Inflammatory macrophage treated with lipopolysaccharide for 1 hour (primary cell): Measurements from ENCODE around the gene CMTM8.

ENCODE experiments used
- DNase-seq, 2 donors: peaks; one replicate each; pipeline ENCODE4 v3.0.0-alpha.2; 2020 to 2022

CMTM8 gene

DNA sequence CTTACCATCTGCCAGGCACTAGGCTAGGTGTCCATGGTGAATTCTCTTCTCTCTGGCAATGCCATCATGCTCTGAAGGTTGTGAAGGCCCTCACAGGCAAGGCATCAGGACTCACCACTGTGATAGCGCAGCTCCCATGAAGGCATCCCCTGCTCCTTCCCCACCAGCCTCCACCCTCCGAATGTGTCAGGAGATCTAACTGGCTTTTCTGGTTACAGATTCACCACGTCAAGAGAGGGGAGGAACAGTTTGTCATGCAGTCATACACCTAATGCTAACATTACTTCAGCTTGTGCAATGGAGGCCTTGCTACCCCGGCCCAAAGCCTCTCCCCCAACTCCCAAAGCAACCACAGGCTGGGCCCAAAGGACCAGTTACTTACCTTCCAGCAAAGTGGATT lies 8.9 kb upstream of the CMTM8 start:
- DNase-seq = no peak

DNA sequence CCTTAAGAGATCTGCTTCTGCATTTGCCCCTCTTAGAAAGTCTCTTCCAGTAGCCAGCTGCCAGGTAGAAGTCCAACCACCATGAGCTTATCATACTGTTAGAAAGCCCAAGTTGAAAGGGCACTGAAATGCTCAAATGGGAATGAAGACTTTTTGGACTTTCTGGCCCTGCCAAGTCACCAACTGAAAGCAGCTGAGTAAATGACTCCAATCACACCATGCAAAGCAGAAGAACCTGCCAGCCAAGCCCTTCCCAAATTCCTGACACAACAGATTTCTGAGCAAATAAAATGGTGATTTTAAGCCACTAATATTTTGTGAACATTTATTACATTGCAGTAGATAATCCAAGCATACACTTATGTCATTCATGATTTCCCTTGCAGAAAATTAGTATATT lies 2.1 kb upstream of the CMTM8 start:
- DNase-seq = no peak

DNA sequence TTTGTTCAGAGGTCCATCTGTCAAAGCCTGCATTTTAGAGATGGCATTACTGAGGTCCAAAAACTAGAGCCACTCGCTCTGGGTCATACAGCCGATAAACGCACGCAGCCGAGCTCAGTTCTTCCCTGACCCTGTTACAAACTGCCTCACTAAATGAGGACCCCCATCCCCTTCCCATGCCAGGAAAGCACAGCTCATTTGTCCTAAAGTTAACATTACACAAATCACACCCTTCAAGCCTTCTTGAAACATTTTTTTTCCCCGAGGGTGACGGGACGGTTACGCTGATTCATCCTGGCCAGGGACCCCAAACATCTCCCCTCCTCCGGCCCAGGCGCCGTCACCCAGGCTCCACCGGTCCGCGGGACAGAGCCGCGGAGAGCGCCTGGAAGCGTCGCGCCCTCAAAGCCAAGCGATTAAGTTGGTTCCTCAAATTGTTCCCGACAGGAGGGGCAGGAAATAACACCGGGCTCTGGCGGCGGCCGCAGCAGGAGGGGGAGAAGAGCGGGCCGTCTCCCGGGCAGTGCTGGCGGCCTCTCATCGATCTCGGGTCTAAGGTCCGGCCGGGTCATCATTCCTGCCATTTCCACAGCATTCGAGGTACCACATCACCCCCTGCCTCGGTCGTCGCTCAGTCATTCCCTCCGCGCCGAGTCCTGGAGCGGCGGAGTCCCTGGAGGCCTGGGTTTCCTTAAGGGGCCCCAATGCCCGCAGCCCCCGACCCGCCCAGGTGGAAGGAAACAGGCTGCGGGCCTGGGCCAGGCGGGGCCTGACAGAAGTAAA lies 619 bp upstream of the CMTM8 start:
- DNase-seq = peak; percentile 21 to 23

DNA sequence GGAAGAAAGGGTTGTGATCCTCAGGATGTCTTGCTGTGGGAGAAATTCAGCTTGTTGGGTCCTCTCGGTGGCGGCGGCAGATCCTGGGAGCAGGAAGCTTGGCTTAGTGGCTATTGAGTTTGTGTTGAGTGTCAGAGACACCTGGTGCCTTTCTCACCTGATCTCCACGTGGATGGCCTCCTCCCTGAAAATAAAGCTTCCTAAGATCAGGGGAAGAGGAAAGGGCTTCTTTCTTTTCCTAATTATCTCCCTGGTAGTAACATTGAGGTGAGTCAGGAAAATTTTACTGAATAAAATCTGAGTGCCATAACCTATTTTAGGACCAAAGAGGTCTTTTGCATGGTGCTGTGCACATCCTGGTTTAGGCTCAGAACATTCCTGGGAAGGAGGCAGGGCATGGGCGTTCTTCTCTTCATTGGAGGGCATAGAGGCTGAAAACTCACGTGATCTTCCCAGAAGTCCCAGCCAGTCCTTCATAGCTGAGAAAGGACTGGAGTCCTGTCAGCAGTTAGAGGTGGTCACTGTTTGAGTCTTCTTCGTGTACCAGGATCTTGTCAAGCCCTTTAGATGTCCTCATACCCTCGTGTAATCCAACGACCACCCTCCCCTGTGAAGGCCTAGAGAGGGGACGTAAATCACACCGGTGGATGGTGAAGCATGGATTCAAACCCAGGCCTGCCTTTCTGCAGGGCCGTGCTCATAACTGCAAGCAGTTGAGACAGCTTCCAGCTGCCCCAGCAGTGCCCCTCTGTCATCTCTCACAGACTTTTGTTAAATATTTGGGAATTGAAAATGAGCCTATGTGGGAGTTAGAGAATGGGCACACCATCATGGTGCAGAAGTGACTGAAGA lies 1.1 kb downstream of the CMTM8 start:
- no peak for DNase-seq

DNA sequence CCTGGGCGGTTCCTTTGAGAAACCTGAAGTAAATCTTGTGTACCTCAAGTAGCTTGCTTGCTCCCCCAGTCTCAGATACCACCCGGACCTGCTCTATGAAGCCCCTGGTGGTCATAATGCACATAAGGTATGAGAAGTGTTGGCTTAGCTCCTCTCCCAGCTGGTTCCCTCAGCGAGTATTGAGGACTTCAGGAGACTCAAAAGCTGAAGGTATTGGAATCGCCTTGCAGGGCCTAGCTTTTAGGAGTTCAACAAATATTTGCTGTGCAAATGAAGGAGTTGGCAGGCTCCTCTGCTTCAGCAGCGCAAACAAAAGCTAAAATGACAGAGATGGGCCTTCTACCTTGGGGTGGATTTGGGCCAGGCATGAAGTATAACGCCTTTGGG lies 1.7 kb downstream of the CMTM8 start:
- no peak for DNase-seq

DNA sequence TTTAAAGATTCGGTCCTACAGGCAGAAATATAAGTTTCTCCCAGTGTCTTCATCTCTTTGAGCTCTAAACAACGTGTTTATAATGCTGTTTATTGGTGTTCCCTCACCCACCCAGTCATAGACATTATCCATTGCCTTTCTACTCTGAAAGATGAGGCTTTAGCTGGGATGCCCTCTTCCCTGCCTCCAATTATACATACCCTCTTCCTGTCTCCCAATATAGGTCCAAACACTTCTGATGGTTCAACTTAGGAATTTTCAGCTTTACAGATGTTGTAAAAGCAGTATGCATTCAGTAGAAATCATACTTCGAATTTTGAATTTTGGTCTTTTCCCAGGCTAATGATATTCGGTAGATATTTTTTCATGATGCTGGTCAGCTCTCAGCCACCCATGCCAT lies 2.6 kb downstream of the CMTM8 start:
- no peak for DNase-seq

DNA sequence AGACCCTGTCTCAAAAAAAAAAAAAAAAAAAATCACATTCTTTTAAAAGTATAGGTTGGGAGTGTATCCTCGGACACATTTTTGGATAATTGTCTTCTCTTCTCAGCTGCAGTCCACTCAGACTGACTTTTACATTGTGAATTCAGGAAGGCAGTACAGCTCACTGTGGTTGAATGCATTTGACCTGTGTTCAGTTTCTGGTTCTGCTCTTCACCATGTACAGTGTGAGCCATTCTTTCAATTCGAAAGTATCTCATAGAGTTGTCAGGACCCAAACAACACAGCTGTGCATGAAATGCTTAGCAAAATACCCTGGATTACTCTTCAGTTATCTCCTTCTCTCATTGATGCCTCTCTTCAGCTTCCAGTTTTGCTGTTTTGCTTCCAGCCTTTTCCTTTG lies 5.0 kb downstream of the CMTM8 start:
- DNase-seq = no peak

DNA sequence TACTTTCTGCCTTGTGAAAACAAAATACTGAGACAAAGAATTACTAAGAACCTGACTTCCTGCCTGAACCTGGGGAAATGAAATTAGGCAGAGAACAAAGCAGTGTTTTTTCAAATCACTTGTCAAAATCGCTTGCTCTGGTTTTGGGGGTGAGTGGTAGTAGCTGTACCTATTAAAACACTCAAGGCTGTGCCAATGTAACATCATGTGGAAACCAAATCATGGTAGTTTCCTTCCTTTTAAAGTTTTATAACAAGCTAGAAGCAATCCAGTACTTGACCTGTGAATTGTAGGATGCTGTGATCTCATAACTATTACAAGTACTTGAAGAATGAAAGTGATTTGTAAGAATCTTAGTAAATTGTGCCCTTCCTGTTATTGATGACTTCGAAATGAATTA lies 6.7 kb downstream of the CMTM8 start:
- DNase-seq = no peak

DNA sequence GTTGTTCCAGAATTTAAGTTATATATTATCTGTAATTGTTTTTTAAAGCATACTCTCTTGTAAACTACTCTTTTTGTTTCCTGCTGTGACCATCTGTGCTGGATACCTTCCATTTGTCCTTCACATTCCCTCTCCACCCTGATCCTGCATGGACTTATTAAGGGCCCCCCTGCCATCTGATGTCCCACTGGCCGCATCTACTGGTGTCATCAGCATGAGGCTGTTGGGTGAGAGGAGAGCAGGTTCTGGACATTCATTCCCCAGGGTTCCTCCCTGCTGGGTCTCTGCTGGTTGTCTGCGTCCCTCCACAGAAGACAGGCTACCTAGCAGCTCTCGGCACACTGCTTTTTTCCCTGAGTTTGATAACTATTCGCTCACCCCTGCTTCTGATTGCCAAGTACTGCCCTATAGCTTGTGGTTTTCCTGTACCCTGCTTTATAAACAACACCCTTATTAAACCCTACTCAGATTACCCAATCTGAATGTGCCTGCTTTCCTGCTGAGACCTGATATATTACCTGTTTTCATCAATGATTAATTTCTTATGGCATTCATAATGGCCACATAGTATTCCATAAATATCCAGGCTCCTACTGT lies 7.7 kb downstream of the CMTM8 start:
- DNase-seq = no peak

DNA sequence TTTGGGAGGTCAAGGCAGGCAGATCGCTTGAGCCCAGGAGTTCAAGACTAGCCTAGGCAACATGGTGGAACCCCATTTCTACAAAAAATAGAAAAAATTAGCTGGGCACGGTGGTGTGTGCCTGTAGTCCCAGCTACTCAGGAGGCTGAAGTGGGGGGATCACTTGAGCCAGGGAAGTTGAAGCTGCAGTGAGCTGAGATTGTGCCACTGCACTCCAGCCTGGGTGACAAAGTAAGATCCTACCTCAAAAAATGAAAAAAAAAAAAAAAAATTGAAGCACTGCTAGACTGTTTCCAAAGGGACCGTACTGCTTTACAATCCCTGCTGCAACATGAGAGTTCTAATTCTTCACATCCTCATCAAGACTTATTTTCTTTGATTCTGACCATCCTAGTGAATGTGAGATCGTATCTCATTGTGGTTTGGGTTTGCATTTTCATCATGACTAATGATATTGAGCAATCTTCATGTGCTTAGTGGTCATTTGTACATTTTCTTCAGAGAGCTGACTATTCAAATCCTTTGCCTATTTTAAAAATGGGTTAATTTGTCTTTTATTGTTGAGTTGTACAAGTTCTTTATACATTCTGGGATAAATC lies 10.8 kb downstream of the CMTM8 start:
- DNase-seq = peak; percentile 71 to 73

DNA sequence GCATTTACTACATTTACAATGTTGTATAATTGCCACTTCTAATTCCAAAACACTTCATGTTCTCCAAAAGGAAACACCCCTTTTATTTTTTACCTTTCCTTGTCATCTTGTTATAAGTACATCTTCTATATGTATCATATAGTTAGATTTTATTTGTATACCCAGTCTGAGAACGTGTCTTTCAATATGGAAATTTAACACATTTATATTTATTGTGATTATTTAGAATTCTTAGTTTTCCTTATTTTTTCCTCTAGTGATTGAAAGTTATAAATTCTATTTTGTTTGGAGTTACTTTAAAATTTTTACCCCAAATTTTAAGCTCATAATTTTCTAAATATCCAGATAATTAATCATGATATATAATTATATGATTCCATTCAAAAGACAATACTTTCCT lies 15.8 kb downstream of the CMTM8 start:
- DNase-seq = no peak

DNA sequence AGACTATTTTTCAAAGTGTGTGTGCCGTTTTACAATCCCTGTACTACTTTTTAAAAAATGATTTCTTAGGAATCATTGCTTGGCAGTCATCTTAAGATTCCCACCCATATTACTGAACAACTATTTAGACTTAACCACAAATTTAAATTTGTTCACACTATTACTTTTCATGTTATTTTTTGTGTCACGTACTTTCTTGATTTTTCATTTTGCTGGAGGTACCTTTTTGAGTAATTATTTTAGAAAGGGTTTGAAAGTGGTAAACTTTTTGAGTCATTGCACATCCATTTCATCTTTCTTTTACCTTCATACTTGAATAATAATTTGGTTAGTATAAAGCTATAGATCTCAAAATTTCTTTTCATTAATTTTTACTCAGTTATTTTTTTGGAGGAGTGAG lies 16.9 kb downstream of the CMTM8 start:
- DNase-seq = no peak

DNA sequence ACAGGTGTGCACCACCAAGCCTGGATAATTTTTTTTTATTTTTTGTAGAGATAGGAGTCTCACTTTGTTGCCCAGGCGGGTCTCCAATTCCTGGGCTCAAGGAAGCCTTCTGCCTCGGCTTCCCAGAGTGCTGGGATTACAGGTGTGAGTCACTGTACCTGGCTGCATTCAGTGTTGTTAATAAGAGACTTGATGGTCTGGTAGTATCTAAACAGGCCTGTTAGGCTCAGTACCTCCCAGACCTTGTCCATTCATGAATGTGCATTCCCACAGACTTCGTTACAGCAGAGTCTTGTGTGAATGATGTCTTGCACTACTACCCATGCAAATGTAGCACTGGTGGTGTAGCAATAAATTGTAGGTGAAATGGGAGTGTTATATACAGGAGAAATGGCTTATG lies 17.7 kb downstream of the CMTM8 start:
- DNase-seq = no peak

DNA sequence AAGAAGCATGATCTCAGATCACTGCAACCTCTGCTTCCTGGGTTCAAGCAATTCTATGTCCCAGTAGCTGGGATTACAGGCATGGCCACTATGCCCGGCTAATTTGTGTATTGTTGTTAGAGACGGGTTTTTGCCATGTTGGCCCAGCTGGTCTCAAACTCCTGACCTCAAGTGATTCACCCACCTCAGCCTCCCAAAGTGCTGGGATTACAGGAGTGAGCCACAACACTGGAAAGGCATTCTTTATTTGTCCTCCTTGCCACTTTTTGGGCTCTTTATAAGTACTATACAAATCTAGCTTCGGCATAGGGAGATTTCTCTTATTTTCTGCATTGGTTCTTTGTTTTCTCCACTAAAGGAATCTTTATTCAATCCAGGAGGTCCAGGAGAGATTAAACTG lies 18.6 kb downstream of the CMTM8 start:
- no peak for DNase-seq

DNA sequence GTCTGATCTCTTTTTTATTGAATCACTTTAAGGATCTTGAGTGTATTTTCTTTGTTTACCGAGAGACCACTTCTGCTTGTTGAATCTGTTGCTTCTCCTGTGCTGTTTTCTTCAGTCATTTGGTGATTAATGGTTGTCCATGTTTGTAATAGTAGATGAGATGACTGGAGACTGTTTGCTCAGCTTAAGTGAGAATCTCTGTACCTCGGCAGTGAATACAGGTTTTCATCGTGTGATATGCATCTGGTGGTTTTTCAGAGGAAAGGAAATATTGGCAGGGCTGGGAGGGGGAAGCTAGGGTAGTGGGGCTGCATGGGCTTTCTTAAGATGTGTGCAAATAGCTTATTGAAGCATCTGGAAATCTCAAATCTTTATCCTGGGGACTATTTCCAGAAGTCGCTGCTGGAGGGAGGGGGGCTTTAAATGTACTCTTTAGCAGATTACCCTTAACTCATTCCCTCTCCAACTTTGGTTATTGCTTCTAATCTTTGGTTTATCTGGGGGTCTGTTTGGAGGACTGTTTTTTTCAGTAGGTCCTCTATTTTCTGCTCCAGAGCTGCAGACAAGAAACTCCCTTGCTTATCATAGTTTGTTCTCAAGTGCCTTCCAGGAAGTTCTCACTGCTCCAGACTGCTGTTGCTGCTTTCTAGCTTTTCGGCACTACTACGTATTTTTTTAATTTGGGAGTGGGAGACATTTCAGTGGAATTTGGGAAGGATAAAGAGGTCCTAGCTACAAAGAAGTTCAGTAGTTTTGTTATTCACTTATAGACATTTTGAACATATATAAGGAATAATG lies 19.4 kb downstream of the CMTM8 start:
- no peak for DNase-seq

DNA sequence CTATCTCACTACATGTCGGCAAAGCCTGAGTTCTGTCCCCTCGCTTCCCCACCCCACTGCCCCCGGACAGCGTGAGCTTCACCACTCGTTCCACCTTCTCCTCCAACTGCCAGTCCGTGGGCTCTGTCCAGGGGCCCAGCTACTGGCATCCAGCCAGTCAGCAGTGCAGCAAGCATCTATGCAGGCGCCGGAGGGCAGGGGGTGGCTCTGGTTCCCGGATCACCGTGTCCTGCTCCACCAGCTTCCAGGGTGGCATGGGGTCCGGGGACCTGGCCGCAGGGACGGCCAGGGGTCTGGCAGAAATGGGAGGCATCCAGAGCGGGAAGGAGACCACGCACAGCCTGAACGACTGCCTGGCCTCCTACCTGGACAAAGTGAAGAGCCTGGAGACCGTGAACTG lies 20.4 kb downstream of the CMTM8 start:
- no peak for DNase-seq

DNA sequence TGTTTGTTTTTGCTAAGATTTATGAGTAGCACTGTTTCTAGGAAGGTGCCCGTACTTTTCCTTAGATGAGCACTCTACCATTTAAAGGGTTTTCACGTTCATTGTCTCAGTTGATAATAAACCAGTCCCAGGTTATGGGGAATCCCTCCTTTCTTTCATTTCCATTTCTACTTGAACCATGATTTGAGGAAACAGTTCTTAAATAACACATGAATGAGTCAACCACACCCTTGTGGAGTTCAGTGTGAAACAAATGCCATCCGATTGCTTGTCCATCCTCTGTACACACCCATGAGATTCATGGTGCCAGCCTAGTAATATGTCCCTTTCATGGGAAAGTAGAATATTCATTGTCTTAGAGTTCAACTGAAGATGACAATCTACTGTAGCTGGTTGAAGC lies 23.1 kb downstream of the CMTM8 start:
- no peak for DNase-seq

DNA sequence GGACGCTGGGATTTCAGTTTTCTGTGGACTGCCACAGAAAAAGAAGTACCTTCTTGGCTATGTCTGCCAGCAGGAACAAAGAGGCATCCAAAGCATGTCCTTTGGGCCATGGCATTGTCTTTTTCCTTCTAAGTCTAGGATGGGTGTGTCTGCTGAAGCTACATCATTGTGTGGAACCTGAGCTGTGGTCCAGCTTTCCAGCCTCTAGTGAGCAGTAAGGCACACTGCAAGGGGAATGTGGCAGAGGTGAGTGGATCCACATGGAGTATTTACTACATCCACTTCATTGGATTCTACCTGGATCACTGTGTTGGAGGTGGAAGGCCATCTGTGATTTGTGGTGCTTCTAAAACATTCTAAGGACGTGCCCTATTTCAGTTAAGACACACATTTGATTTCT lies 23.7 kb downstream of the CMTM8 start:
- no peak for DNase-seq

DNA sequence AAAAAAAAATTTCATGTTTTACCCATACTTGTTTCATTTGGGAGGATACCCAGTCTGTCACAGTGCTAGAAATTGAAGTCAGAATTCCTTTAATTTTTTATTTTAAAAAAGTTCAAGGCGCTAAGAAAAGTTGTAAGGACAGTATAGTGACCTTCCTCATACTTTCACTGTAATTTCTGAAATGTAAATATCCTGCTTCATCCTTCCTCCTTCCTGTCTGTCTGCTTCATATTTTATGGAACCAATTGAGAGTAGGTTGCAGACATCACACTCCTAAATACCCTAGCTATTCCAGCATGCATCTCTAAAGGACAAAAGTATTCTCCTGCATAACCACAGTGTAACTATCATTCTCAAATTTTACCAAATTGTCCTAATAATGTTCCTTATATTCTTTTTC lies 35.8 kb downstream of the CMTM8 start:
- no peak for DNase-seq

DNA sequence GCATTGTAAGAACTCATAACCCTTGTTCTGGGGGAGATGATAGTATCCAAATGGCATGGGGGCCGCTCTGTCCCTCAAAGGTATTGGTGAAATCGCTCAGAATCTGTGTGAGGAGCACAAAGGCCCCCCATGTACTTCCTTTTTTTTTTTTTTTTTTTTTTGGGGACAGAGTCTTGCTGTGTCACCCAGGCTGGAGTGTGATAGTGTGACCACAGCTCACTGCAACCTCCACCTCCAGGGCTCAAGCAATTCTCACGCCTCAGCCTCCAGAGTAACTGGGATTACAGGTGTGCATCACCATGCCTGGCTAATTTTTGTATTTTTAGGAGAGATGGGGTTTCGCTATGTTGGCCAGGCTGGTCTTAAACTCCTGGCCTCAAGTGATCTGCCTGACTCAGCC lies 37.0 kb downstream of the CMTM8 start:
- no peak for DNase-seq

DNA sequence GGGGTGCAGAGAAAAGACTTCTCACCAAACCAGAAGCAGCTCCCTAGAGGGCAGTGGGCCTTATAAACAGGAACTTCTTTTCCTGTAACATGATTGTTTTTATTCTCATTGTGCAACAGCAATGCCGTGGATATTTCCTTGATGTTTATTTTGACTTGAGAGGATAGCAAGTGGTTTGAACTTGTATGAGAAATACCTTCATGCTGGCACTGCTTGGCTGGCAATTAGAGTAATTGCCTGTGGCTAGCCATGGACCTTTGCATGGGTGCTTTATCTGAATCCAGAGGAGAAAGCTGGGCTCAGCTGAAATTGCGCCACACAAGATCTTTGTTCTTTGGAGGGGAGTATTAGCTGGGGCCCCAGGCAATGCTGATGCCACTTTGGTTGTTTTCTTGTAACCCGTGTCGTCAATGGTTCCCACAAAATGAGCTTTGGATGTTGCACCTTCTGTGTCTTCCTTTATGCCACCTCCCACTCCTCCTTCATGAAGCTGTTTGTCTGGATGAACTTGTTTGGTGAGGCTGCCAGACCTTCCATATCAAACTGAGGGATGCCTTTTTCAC lies 37.9 kb downstream of the CMTM8 start:
- DNase-seq = peak; percentile 16 to 31

DNA sequence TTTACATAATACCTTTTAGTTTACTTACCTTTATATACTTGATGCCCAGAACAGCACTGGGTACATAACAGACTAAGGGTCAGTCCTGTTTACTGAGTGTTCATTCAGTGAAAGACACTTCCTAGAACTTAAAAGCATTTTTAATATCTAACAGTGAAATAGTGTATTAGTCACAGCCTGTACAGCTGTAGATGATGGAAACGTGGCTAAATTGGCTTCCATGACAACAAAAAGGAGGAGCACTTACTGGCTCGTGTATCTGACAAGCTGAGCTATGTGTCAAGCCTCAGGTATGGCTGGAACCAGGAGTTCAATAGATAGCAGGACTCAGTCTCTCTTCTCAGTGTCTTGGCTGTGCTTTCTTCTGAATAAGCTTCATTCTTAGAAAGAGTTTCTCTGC lies 40.2 kb downstream of the CMTM8 start:
- no peak for DNase-seq
